ENCODE data around the gene CNNM1. TPM values are rescaled to one million over a fixed set of nuclear protein-coding genes. Genes with fewer than 3 reads are reported as not detected.

The CNNM1 gene
- total and polyA plus RNA-seq, 2 donors (not counting 3 experiments of a cell fraction or from before 2014, with no cell fraction given): not detected

DNA sequence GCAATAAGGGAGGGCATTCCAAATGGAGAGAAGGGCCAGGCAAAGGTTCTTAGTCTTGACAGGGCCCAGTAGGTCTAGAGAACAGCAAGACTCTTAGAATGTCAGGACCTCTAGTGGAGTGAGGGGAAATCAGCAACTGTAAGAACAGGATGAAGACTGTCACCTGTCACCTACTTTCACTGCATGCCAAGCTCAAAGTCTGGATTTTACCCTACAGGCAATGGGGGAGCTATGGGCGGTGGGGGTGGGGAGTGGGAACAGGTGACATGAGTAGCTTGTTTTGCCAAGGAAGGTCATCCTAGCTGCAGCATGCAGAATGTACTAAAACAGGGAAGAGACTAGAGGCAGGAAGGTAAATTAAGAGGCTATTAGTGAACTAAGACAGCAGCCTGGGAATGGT lies 82.9 kb downstream of the CNNM1 start:
- Histone ChIP-seq H3K27me3 (ENCODE audit: control insufficient read depth in 2 of 2, insufficient read depth in 2 of 2, low read length in 2 of 2) (no peaks in the 10 kb centered on the region), H3K4me3 (replicated peaks in 1 of 3; ENCODE audit: insufficient read depth in 1 of 3, low read depth in 1 of 3, low read length in 3 of 3) (no peak overlapping the region), H4K20me1 (replicated peaks; ENCODE audit: control insufficient read depth, extremely low read depth, insufficient read depth, low read length) (no peaks in the 10 kb centered on the region), H3K9me1 (replicated peaks; ENCODE audit: control insufficient read depth, extremely low read depth, insufficient read depth, low read length) (no peaks in the 10 kb centered on the region), H3K79me2 (ENCODE audit: control insufficient read depth, insufficient read depth, low read length) (no peaks in the 10 kb centered on the region), H3K4me2 (ENCODE audit: insufficient read depth, low read length) (no peak overlapping the region), H3K9ac (replicated peaks; ENCODE audit: extremely low read depth, insufficient read depth, low read length) (no peak overlapping the region), H3K36me3 (ENCODE audit: control insufficient read depth in 2 of 2, extremely low read depth in 1 of 2, insufficient read depth in 2 of 2, low read length in 2 of 2) (no peaks in the 10 kb centered on the region), H3K27ac (ENCODE audit: insufficient read depth, low read depth, low read length) (no peak overlapping the region), H3K9me3 (replicated peaks; ENCODE audit: control insufficient read depth, insufficient read depth, low read length) (no peaks in the 10 kb centered on the region), H2AFZ (ENCODE audit: low read depth, low read length) (no peak overlapping the region), H3K4me1 (ENCODE audit: control insufficient read depth, extremely low read depth, insufficient read depth, low read length) (no peaks in the 10 kb centered on the region)
- TF ChIP-seq, protein P1, sequence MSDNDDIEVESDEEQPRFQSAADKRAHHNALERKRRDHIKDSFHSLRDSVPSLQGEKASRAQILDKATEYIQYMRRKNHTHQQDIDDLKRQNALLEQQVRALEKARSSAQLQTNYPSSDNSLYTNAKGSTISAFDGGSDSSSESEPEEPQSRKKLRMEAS (IDR thresholded peaks at IDR 0.05; ENCODE audit: insufficient read depth, insufficient read length): no peak
- TF ChIP-seq JUN (IDR thresholded peaks at IDR 0.05; ENCODE audit: borderline replicate concordance, insufficient read depth, insufficient read length, low read depth) (no peak), POLR2AphosphoS5 (IDR thresholded peaks at IDR 0.05; ENCODE audit: insufficient read depth, low read depth, low read length) (no peak), MYC (IDR thresholded peaks at IDR 0.05; ENCODE audit: low read depth, low read length) (no peak), EZH2 (IDR thresholded peaks at IDR 0.05; ENCODE audit: borderline replicate concordance, low read depth, low read length, severe bottlenecking) (no peak), GATA2 (IDR thresholded peaks at IDR 0.05; ENCODE audit: insufficient read depth, insufficient read length, low read depth, low read length) (no peak), FOS (IDR thresholded peaks at IDR 0.05; ENCODE audit: borderline replicate concordance, insufficient read depth, low read length) (no peak), POLR2A (IDR thresholded peaks at IDR 0.05; ENCODE audit: low read depth, low read length) (no peak)
- TF ChIP-seq, protein P2, sequence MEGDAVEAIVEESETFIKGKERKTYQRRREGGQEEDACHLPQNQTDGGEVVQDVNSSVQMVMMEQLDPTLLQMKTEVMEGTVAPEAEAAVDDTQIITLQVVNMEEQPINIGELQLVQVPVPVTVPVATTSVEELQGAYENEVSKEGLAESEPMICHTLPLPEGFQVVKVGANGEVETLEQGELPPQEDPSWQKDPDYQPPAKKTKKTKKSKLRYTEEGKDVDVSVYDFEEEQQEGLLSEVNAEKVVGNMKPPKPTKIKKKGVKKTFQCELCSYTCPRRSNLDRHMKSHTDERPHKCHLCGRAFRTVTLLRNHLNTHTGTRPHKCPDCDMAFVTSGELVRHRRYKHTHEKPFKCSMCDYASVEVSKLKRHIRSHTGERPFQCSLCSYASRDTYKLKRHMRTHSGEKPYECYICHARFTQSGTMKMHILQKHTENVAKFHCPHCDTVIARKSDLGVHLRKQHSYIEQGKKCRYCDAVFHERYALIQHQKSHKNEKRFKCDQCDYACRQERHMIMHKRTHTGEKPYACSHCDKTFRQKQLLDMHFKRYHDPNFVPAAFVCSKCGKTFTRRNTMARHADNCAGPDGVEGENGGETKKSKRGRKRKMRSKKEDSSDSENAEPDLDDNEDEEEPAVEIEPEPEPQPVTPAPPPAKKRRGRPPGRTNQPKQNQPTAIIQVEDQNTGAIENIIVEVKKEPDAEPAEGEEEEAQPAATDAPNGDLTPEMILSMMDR (IDR thresholded peaks at IDR 0.05; ENCODE audit: extremely low read depth in 1 of 2, insufficient read depth in 1 of 2, low read depth in 1 of 2, low read length in 2 of 2): no peak
- BruUV-seq (replicated peaks): no TSS peak
- intact Hi-C loops (cut with micrococcal nuclease) (loop anchor here (1.0 kb wide), 1 partner anchor 37 kb away; no protein-coding TSS in a partner anchor), dilution Hi-C loops (cut with MboI; ENCODE audit: extremely low pct_ligation_motif_present, low sequenced_read_pairs) (no loop called here)
- no peak for DNase-seq (ENCODE audit: low read depth, low spot score)
- ChIA-PET CTCF (interaction anchor here (0.6 to 1.1 kb wide), 4 partner anchors 9 to 756 kb away, joined by 3 to 5 read pairs (median 4); no protein-coding TSS in a partner anchor), POLR2A (no interaction called here)
- no peak for FAIRE-seq

Data from endothelial cell of umbilical vein (primary cell).